Testis (tissue), 3 donors: ENCODE data around the gene MGAT5. TPM values are rescaled to one million over a fixed set of nuclear protein-coding genes. Genes with fewer than 3 reads are reported as not detected.

Experiments
- DNase-seq: peaks from one replicate; pipeline ENCODE4 v3.0.0-alpha.2; 2019
- H3K27ac ChIP-seq, 2 donors: fragments of 200-600 bp; sonication (generic); one replicate each; pipeline ENCODE4 v1.5.1; 2019
- H3K27me3 ChIP-seq: fragments of 200-600 bp; sonication (generic); one replicate; pipeline ENCODE4 v1.5.1; 2019
- H3K36me3 ChIP-seq: fragments of 200-600 bp; sonication (generic); one replicate; pipeline ENCODE4 v1.5.1; 2017; ENCODE audit warnings: low read depth; ENCODE audit errors: missing control alignments
- H3K4me1 ChIP-seq: fragments of 200-600 bp; sonication (generic); one replicate; pipeline ENCODE4 v1.5.1; 2019
- H3K4me3 ChIP-seq, 2 donors: fragments of 200-600 bp; sonication (generic); one replicate each; pipeline ENCODE4 v1.5.1; 2017 to 2019
- H3K9me3 ChIP-seq: fragments of 200-600 bp; sonication (generic); one replicate; pipeline ENCODE4 v1.5.1; 2017
- POLR2A ChIP-seq: fragments of 450-650 bp; IDR thresholded peaks from one replicate; pipeline ENCODE4 v1.6.1; 2017; ENCODE audit warnings: antibody characterized with exemption, mild to moderate bottlenecking, moderate library complexity
- WGBS, 2 donors: methylation state at CpG; one replicate each; pipeline ENCODE4 v1.1.5; 2018; 5-methylcytosine and 5-hydroxymethylcytosine counted together
- intact Hi-C: fragments of 100-400 bp; cut with DNase I; formaldehyde crosslinking; loops from one replicate; pipeline ENCODE4 v1.15.1; 2023; ENCODE audit warnings: low total_unique reads
- polyA plus RNA-seq: library from polyadenylated mRNA; stranded (reverse); fragments of 350-450 nt; fragmentation: Illumina TruSeq; extraction: RNeasy Lipid Tissue Mini Kit (QIAGEN cat#74804); gene quantifications from one replicate; pipeline ENCODE4 v1.2.3, GENCODE V29; 2014; ENCODE audit warnings: low read depth, low replicate concordance; ENCODE audit not compliant: insufficient read depth
- total RNA-seq, 2 donors: library from RNA; depleted of rRNA; stranded (reverse); fragments of >200 nt; gene quantifications; one replicate each; pipeline ENCODE4 v1.2.3, GENCODE V29; 2016
- TF ChIP-seq, protein P1 (sequence below), 3 experiments: fragments of 450-650 bp in 2 of 3; fragments of 200-600 bp in 1 of 3; sonication (generic) in 1 of 3; IDR thresholded peaks; one replicate each; pipeline ENCODE4 v1.5.1; 2016 to 2019; ENCODE audit warnings: antibody characterized with exemption in 3 of 3, mild to moderate bottlenecking in 2 of 3, moderate library complexity in 1 of 3

The MGAT5 gene
- total and polyA plus RNA-seq, 3 donors from 2014 or later, result 31.6 to 73.8 (median 64.5) TPM

DNA sequence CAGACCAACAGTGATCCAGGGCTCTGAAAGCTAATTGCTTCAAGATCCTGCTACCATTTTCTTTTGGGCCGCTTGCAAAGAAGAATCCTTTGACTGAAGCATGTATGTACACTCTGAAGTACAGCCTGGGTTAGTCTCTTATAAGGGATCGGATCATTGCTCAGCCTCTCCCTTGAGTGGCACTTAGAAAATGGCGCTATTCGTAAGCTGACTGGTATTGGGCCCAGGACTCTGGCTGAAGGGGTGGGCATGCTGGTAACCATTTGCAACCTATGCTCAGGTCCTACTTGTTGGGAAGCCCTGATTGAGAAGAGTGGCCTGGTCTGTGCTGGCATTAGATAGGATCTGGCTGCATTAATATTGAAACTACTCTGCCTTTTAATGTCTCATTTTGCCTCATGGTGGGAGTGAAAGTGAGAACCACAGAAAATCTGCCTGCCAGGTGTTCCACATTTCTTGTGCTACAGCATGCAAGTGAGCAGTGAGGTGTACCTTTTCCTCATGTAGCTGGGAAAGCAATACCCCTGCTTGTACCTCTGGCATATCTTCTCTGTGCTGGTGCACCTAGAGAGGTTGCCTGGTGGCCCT lies 661 bp upstream of the MGAT5 start:
- WGBS, 2 donors, result 96 to 99% methylated on average over 4 of the region's 4 CpGs
- no peaks in the 10 kb centered on the region for H3K9me3 ChIP-seq
- peaks cover under 1% of the 10 kb centered on the region for H3K4me1 ChIP-seq
- intact Hi-C loops, result no loop called here
- DNase-seq, result no peak
- H3K36me3 ChIP-seq, result no peaks in the 10 kb centered on the region
- no peaks in the 10 kb centered on the region for H3K27me3 ChIP-seq
- no peak overlapping the region for H3K27ac ChIP-seq
- no peak overlapping the region for H3K4me3 ChIP-seq
- TF ChIP-seq, protein P1, sequence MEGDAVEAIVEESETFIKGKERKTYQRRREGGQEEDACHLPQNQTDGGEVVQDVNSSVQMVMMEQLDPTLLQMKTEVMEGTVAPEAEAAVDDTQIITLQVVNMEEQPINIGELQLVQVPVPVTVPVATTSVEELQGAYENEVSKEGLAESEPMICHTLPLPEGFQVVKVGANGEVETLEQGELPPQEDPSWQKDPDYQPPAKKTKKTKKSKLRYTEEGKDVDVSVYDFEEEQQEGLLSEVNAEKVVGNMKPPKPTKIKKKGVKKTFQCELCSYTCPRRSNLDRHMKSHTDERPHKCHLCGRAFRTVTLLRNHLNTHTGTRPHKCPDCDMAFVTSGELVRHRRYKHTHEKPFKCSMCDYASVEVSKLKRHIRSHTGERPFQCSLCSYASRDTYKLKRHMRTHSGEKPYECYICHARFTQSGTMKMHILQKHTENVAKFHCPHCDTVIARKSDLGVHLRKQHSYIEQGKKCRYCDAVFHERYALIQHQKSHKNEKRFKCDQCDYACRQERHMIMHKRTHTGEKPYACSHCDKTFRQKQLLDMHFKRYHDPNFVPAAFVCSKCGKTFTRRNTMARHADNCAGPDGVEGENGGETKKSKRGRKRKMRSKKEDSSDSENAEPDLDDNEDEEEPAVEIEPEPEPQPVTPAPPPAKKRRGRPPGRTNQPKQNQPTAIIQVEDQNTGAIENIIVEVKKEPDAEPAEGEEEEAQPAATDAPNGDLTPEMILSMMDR (IDR thresholded peaks at IDR 0.05), result no peak
- TF ChIP-seq POLR2A, result no peak

DNA sequence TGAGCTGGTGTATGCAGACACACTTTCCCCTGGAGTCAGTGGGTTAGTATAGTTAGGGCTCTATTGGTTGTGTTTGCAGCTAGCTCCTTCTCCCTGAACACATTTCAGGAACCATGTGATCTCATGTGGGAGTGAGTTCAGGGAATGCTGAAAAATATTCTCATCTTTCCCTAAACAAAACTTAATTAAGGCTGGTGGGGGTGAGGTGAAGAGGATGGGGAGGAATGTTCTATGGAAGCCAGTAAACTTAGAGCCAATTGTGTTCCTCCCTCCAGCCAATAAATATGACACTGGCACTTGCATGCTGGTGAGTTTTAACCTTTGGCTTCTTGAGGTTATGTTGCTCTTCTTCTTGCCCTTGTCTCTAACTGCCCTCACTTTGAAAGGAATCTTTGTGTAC lies 952 bp downstream of the MGAT5 start:
- DNase-seq, result no peak
- H3K4me3 ChIP-seq, result no peak overlapping the region
- intact Hi-C loops, result no loop called here
- no peaks in the 10 kb centered on the region for H3K36me3 ChIP-seq
- H3K9me3 ChIP-seq, result no peaks in the 10 kb centered on the region
- H3K27ac ChIP-seq, result no peak overlapping the region
- no peaks in the 10 kb centered on the region for H3K27me3 ChIP-seq
- TF ChIP-seq POLR2A, result no peak
- TF ChIP-seq, protein P1 (IDR thresholded peaks at IDR 0.05), result no peak
- H3K4me1 ChIP-seq, result peaks cover 14% of the 10 kb centered on the region

DNA sequence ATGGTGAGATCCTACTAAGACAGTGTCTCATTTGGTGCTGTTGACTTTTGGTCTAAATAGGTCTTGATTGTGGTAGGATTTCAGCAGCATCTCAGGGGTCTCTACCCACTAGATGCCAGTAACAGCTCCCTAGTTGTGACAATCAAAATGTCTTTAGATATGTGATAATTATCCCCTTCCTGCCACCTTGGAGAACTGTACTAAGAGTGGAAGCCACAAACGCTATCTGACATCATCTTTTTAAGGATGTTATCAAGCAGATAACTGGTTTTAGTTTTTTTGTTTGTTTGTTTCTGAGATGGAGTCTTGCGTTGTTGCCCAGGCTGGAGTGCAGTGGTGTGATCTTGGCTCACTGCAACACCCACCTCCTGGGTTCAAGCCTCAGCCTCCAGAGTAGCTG lies 3.1 kb downstream of the MGAT5 start:
- 89 to 98% methylated on average over 2 of the region's 2 CpGs for WGBS, 2 donors
- no peaks in the 10 kb centered on the region for H3K27me3 ChIP-seq
- DNase-seq, result no peak
- peaks cover 27% of the 10 kb centered on the region for H3K4me1 ChIP-seq
- H3K4me3 ChIP-seq, result no peak overlapping the region
- intact Hi-C loops, result no loop called here
- TF ChIP-seq POLR2A, result no peak
- TF ChIP-seq, protein P1 (IDR thresholded peaks at IDR 0.05), result no peak
- H3K27ac ChIP-seq, result no peak overlapping the region
- H3K9me3 ChIP-seq, result no peaks in the 10 kb centered on the region
- H3K36me3 ChIP-seq, result no peaks in the 10 kb centered on the region

DNA sequence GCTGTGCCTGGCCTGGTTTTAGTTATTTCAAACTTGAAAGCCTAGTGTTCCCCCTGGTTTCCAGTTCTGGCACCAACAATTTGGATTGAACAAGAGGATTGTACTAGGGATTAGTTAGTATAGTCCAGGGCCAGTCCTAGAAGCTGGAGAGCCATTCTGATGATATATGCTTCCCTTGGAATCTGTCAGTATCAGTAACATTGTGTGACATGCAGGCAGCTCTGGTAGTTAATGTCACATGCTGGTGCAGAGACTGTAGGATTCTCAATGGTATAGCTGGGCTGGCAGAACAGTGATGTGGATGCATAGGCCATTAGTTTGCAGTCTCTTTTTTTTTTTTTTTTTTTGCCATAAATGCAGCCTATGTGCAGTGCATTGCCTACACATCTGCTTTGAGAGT lies 3.6 kb downstream of the MGAT5 start:
- peaks cover 27% of the 10 kb centered on the region for H3K4me1 ChIP-seq
- no peak overlapping the region for H3K4me3 ChIP-seq
- no peaks in the 10 kb centered on the region for H3K9me3 ChIP-seq
- DNase-seq, result no peak
- H3K36me3 ChIP-seq, result no peaks in the 10 kb centered on the region
- TF ChIP-seq, protein P1 (IDR thresholded peaks at IDR 0.05), result no peak
- TF ChIP-seq POLR2A, result no peak
- H3K27me3 ChIP-seq, result no peaks in the 10 kb centered on the region
- intact Hi-C loops, result no loop called here
- no peak overlapping the region for H3K27ac ChIP-seq

DNA sequence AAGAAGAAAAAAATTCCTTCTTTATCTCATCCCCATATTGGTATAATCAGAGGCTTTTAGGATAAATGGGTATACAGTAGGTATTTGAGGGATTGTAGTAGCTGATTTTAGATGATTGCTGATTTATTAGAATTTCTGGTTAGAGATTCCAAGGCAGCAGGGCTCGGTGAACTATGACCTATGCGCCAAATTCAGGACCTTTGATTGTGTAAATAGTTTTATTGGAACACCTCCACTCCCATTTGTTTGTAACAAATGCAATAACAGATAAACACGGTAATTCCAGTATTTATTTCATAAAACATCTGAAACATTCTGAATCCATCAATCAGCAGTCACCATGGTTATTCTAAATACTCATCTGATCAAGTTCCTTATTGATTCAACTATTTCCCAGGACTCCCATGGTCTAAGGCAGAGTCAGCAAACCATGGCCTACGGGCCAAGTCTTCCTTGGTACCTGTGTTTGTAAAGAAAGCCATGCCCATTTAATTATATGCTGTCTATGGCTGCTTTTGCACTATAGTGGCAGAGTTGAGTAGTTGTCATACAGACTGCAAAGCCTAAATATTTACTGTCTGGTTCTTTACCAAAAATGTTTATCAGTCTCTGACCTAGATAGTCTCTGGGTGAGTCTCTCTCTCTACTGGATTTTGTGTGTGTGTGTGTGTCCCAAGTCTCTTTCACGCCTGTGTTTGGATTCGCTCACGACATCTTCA lies 4.3 kb downstream of the MGAT5 start:
- intact Hi-C loops, result no loop called here
- H3K36me3 ChIP-seq, result no peaks in the 10 kb centered on the region
- H3K4me3 ChIP-seq, result no peak overlapping the region
- H3K4me1 ChIP-seq, result peaks cover 27% of the 10 kb centered on the region
- TF ChIP-seq POLR2A, result no peak
- TF ChIP-seq, protein P1 (IDR thresholded peaks at IDR 0.05), result no peak
- H3K9me3 ChIP-seq, result no peaks in the 10 kb centered on the region
- peak overlapping the region in 1 of 2 donors; percentile 33 for H3K27ac ChIP-seq
- WGBS, 2 donors, result 85 to 93% methylated on average over 7 of the region's 7 CpGs
- H3K27me3 ChIP-seq, result no peaks in the 10 kb centered on the region
- DNase-seq, result no peak
